HG03432 (cell line): ENCODE results near the gene PTPRK.
"Not testable (repeated sequence)": the region's sequence is repeated elsewhere in the genome, so short reads cannot be mapped to it uniquely, and the experiment has no call there.

ENCODE experiments used
- ATAC-seq: cut with Tn5 transposase; IDR thresholded peaks from one replicate; pipeline ENCODE4 v1.9.1; 2021; ENCODE audit warnings: mild to moderate bottlenecking, moderate library complexity; ENCODE audit not compliant: unreplicated experiment

PTPRK gene

DNA sequence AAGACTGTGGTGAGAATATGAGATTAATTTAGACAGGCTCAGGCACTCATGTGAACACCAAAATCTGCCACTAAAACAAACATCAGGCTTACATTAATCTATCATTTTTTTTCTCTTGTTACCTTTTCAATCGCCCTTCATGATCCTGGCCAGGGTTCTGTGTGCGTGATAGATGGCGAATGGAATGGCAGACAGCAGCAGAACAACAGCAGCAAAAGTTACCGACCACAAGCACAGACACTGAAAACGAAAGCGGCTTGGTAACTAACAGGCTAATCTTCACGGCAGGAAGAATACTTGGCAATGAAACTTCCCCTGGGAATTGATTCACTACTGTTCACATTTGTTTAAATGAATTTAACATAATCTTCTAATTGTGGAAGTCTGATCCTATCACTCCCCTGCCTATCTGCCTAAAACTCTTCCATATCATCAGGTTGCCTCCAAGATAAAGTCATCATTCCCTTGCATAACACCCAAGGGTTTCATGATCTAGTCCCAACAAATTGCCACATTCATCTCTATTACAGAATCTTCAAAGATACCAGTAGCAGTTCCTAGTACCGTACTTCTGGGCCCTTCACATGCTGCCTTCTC is 28.7 kb downstream of the PTPRK start:
- ATAC-seq: peak; percentile 72

DNA sequence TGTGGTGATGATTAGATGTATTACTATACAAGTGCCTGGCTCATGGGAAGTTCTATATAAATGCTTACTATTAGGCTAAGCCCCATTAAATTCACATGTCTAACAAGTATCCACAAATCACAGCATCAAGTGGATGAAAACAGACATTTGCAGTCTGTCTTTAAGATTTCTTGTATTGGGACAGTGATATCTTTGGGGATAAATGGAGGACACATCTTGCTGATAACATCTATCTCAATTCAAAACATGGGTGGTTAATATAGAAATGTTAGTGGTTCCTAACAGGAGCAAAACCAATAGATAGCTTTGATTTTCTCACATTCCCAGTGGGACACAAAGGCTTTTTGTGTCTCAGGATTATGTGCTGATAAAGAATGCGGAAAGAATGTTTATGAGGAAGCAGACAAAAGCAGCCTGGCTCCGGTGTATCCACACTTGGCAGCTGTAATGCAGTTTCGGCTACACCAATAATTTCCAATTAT is 29.3 kb downstream of the PTPRK start:
- ATAC-seq: no peak

DNA sequence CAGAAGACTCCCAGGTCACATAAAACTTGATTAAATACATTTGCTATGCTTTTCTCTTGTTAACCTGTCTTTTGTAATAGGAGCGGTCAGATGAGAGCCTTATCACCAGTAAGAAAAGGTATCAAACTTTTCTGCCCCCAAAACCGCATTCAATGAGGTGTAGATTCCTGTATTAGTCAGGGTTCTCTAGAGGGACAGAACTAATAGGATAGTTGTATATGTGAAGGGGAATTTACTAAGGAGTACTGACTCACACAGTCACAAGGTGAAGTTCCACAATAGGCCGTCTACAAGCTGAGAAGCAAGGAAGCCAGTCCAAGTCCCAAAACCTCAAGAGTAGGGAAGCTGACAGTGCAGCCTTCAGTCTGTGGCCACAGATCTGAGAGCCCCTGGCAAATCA is 32.7 kb downstream of the PTPRK start:
- ATAC-seq: no peak

DNA sequence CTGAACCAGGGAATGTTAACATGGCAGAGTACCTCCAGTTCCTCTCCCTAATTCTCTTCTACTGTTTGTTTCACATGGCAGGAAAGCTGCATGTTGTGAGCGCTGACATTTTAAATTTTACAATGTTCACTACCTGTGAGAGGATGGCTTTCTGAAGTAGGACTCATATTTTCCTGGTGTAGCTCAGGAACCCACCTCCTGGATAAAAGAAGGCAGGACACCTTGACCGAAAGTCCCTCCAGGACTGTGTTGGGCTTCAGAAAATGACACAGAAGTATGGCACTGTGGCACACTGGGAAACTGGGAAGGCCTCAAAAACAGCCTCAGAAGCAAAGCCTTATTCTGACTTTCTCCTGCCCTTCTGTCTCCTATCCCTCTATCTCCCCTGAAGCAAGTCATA is 33.3 kb downstream of the PTPRK start:
- ATAC-seq: no peak

DNA sequence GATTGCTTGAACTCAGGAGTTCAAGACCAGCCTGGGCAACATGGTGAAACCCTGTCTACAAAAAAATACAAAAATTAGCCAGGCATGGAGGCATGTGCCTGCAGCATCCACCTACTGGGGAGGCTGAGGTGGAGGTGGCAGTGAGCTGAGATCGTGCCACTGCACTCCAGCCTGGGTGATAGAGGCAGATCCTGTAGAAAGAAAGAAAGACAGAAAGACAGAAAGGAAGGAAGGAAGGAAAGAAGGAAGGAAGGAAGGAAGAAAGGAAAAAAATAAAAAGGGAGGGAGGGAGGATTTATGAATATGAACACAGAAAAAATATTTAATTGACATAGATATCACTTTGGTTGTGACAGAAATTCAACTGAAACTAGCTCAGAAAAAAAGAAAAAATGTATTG is 33.8 kb downstream of the PTPRK start:
- ATAC-seq: not testable (repeated sequence)

DNA sequence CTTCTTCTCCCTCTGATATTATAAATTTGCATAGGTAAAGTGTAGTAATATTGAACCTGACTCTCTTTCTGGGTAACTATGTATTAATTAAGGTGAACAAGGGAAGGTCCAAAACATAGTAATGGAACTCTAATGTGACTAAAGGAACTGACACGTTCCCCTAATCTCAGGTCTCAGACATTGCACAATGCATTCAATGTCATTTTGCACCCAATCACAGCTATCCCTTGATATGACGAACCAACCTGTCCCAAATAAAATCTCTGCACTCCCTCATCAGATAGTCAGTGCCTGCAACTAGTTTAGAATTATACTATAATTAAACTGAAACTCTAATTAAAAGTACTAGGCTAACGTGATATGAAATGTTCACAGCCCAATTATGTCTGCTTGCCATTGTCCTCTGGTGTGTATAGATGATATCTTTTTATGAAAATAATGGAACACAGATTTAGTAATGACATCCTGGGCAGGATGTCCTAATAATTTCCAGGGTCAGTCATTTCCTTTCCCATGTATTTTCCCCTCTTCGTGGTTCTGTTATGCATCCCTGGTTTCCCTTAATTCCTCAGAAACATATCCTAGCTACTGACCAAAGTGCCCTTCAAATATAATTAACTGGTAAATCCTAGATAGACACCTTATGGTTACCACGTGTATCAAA is 36.8 kb downstream of the PTPRK start:
- ATAC-seq: no peak

DNA sequence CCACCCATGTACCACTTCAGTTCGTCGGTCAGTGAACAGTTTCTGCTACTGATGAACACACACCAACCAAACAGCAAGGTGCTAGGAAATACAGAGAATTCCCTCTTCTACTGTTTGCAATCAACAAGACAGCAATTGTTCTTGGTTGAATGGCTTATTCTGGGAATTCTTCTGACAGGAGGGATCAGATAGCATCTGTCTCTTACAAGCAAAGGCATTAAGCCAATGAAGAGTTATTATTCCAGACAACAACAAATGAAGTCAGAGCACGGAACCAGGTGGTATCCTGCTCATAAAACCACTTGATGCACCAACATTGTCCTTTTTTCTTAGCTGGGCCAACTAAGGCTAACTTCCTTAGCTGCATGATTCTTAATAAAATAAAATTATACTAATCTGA is 37.8 kb downstream of the PTPRK start:
- no peak for ATAC-seq

DNA sequence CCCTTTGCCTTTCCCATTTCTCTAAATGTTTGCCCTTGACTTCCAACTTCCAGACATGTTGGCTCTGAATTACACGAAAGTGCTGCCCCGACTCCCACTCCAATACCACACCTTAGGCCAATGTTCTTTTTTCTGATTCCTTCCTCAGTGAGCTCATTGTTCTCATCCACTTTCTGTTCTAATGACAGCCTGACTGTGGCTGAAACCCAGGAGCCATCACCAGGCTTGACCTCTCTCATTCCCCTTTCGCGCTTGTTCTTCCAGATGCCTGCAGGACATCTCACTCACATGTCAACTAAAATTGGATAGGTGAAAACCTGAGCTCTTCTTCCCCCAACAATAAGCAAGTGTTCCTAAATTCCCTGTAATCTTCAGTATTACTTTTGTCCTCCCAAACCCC is 40.4 kb downstream of the PTPRK start:
- ATAC-seq: no peak

DNA sequence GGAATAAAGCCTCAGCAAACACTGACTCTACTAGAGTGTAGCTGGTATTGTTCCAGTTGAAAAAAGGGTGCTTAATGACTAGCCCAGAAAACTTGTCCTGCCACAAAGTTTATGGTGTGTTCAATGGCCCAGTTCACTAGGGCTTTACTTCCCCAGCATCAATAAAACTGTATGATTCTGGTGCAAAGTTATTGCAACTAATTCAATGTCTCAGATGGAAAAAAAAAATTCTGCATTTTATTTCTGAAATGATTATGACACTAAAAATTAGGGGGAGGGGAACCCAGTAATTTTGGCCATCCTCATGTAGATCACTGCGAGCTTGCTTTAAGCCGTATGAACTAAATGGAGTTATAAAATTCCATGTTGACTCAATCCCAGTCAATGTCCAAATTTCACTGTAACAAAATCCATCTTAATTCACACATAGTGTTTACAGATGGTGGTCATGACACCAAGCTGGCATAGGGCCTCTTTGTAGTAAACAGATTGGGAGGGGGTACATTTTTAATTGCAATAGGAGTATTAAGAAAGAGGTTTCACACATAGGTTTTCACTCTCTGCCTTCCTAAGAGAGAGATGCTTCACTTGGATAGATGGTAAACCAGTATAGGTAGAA is 41.2 kb downstream of the PTPRK start:
- no peak for ATAC-seq

DNA sequence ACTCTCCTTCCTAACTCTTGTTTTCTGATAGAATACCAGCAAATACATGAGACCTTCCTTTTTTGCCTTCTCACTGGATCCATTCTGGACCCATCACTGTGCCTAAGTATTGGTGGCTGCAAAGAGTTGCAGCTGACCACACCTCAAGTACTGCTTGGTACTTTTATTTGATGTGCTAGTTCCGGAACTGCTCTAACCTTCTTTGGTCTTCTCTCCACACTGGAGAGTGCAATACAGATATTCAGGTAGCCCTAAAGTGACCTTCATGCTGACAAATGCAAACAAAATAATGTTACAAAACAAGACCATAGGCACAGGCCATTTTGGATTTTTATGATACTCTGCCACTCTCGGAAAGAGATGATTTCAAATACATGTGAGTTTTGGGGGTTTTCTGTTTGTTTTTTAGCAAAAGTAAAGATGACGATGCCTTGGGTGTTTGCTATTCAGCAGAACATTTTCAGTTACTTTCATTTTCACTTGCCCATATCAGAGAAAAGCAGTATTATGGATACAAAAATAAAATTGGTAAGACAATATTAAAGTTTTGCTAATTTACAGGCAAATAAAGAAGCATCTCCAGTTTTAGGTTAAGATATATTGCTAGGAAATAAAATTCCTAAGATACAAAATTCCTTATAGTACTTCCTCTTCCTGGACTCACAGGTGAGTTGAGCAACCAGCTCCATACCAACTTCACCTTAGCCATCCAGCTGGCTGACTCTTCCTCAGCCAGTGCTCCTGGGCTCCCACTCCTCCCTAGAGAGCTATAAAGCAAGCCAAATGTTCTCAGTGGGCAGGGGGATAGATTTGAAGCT is 42.0 kb downstream of the PTPRK start:
- no peak for ATAC-seq

DNA sequence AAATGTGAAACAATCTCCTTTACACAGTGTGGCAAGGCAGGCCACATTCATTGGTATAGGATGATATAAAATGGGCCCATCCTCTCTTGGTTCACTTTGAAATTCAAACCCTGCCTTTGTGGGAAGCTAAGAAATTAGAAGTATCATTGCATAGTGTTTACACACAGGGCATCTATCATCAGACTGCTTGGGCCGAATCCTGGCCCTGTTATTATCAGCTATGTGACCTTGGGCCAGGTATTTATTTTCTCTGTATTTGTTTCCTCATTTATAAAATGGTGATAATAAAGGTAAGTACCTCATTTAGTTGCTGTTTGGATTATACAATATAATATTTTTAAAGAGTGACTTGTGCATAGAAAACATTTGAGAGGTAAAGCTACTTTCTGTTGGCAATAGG is 45.5 kb downstream of the PTPRK start:
- no peak for ATAC-seq

DNA sequence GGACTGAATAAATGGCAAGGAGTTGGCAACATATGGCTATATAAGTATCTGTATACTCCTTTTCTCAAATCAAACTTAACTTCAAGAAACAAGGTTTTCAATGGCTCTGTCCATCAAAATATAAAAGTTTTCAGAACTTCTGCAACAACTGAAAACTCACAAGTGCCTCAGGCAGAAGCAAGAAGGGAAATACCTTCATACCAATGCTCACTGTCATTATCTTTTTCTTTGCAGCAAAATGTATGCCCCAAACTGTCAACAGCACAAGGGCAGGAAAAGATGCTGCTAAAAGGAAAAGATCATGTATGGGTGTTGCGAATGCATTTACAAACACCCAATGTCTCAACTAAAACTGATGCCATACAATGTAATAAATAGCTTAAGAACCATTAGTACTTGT is 45.9 kb downstream of the PTPRK start:
- no peak for ATAC-seq

DNA sequence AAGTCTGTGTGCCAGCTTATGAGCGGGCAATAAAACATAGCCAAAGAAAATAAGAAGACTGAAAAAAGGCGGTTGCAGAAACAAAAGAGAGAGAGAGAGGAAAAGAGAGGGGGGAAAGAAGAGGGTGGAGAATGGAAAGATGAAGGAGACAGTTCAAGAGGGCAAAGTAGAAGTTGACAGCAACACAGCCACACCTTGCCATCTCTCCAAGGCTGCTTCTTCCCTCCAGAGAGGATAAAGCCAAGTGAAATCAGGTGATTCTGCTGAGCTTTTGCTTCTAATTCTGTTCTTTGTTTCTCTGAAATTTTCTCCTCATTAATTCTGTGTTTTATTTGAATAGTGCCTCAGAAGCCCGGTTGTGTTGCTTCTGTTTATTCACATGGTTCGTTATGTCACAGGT is 48.5 kb downstream of the PTPRK start:
- no peak for ATAC-seq

DNA sequence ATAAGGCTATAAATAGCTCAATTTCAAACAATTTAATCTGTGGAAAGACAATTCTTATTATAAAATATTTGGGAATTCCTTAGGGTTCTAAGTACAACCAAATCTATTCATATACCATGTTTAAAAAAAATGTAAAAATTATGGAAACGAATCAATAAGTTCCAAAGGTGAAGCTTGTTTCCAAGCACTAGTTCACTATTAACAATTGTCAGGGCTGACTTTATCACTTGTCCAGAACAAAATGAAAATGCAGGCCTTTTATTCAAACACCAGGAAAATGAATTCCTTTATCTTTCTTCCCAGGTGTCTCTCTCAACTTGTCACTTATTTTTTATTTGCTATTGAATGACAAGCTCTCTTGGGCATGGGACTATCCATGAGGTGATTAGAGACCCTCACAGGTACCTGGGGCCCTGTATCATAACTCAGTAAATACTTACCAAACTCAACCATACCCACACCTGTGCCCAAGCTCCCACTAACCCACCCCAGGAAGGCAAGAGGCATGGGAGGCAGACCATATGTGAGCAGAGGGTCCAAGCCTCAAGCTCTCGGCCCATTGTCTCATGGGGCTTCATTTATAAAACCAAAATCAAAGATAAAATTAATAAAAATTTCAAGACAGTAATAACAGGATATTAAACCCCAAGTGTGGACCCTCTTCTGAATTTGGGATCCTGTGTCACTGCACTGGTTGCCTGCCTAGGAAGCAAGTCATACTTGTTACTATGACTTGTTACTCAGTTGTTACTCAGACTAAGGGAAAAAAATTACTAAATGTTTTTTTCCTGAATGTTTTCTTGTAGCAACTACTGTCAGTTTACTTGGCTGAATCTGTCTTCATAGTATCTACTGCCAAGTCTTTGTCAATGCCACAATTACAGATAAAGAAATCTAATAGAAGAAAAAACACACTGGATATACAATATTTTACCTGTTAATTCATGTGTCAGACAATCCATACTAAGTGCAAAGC is 54.7 kb downstream of the PTPRK start:
- ATAC-seq: no peak

DNA sequence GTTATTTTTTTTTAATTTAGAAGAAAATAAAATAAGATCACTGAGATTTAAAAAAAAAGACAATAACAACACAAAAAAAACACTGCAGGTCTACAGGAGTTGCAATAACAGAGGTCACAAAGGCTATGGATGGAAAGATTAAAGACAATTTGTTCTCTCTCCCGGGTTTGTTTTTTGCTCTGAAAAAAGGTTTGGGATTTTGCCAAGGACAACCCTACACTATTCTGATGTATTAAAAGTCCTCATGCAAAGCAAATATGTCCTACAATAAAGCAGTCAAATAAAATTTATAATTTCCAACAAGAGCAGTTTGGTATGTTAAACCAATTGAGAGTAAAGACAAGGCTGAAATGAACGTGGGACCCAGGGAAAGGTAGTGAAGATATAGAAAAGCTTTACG is 55.6 kb downstream of the PTPRK start:
- no peak for ATAC-seq

DNA sequence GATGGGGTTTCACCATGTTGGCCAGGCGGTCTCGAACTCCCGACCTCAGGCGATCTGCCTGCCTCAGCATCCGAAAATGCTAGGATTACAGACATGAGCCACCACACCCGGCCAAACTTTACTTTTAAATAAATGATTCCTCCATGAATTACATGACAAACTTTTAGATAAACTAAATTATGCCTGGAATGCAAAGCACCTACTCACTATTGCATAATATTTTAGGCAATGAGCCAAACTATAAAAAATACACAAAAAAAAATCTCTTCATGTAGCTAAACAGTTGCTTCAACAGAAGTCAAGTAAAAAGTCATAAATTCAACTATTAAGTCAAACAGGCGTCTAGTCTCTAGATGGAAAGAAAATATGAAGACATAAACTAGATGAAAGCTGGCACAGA is 56.5 kb downstream of the PTPRK start:
- no peak for ATAC-seq

DNA sequence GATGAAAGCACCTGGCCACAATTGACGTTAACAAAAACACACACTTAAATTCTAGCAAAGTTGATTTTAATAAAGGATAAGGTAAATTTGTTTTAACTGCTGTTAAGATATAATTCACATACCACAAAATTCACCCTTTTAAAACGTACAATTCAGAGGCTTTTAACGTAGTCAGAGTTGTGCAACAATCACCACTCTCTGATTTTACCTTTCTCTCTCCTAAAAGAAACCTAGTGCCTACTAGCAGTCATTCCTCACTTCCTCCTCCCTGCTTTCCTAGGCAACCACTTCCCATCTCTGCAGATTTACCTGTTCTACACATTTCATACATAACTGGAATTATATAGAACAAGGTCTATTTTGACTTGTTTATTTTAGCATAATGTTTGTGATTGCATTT is 58.9 kb downstream of the PTPRK start:
- ATAC-seq: no peak

DNA sequence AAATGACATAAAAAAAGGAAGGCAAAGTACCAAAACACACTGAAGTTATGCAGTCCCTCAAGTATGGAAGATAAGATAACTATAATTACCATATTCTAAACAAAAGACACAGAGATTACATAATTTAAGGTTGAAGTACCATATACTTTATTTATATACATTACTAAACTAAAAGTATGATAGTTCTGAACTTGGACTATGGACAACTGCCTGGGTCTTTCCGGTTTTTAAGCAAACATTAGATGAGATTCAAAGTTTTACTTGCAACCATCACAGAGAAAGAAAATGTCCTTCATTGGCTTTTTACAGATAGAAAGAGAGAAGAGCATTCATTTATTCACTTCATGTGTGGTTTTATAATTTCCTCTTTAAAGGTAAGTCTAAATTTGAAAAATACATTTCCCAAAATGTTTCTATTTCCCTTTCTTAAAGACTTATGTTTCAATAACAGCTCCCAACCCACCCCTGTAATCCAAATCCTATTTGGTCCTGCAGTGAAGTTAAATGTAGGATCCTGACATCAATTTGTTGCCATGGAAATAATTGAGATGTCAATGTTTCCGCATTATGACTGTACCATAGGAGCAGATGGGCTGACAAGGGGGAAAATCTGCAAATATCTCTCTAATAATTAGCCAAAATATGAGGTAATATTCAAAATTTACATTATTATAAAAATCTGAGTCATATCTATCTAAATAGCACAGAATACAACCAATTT is 63.7 kb downstream of the PTPRK start:
- ATAC-seq: no peak

DNA sequence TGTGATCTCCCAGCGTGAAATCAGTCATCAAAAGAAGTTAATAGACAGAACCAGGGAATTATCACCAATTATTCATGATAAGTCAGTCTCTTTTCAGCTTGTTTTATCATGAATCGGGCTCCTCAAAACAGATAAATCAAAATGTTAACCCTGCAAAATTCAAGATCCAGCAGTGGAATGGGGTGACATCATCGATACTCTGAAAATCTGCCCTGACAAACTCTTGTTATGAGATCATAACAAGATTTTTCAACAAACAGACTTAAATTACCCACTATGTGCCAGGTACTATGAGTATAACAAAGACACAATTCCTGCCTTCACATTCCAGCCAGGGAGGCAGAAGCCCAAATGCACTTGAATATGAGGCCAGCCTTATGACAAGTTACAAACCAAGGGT is 64.4 kb downstream of the PTPRK start:
- no peak for ATAC-seq

DNA sequence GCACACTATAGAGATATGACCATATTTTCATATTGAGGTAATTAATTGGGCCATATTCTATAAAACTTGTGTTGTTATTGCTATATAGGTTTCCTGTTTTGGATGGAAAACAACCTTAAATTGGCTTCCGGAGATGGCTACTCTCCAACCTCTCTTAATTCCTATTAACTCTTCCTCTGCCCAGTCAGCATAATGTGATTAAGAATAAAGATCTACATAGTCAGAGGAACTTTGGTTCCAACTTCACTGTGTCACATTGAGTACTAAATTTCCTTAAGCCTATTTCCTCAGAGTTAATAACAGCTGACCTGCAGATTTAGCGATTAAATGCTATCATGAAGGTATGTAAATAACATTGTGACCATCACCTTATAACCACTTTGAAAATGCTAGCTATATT is 67.7 kb downstream of the PTPRK start:
- ATAC-seq: no peak
